ENCODE data around the gene UBXN6.

UBXN6 gene

DNA sequence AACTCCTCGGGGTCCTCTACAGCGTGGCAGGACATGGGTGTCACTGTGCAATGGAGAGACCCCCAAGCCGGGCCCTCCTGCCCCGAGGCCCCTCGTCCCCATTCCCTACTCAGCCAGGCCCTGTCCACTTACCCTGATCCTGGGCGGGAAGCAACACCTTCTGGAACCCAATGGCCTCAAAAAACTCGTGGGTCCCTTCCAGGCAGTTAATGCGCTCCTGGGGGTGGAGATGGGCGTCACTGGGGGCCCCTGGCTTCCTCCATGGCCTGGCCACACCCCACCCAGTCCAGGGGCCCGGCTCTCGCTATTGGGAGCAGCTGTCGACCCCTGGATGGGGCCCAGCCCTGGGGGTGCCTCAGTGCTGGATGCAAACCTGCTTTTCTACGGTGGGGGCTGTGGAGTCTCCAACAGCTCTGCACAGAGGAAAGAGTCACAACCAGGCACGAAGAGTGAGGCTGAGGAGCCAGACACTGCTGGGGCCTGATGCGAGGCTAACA lies 10.8 kb downstream of the UBXN6 start:
- TF ChIP-seq RAD21 (IDR thresholded peaks at IDR 0.05; ENCODE audit: low read depth): no peak
- TF ChIP-seq CEBPB (IDR thresholded peaks at IDR 0.05): no peak
- no peak for TF ChIP-seq MAX (IDR thresholded peaks at IDR 0.05)
- no peak for TF ChIP-seq TAF1 (IDR thresholded peaks at IDR 0.05; ENCODE audit: low read depth)
- TF ChIP-seq EGR1 (IDR thresholded peaks at IDR 0.05): no peak
- no peak for TF ChIP-seq USF1 (IDR thresholded peaks at IDR 0.05)
- no peak for TF ChIP-seq TCF12 (IDR thresholded peaks at IDR 0.05; ENCODE audit: low read depth)
- no peak for TF ChIP-seq NFIC (IDR thresholded peaks at IDR 0.05)
- TF ChIP-seq FOXM1 (IDR thresholded peaks at IDR 0.05; ENCODE audit: borderline replicate concordance, low read depth): no peak
- TF ChIP-seq TEAD4 (IDR thresholded peaks at IDR 0.05): no peak
- no peak for TF ChIP-seq YY1 (IDR thresholded peaks at IDR 0.05; ENCODE audit: low read depth)
- TF ChIP-seq REST (IDR thresholded peaks at IDR 0.05; ENCODE audit: low read depth): no peak
- TF ChIP-seq CREB1 (IDR thresholded peaks at IDR 0.05; ENCODE audit: low read depth): no peak
- TF ChIP-seq ZBTB7A (IDR thresholded peaks at IDR 0.05; ENCODE audit: low read depth): no peak
- TF ChIP-seq EP300 (IDR thresholded peaks at IDR 0.05; ENCODE audit: borderline replicate concordance): no peak

GRCh38 chr19:4445963-4446703 lies 11.5 kb downstream of the UBXN6 start:
- TF ChIP-seq ZBTB7A (IDR thresholded peaks at IDR 0.05; ENCODE audit: low read depth): no peak
- TF ChIP-seq EP300 (IDR thresholded peaks at IDR 0.05; ENCODE audit: borderline replicate concordance): no peak
- no peak for TF ChIP-seq MAX (IDR thresholded peaks at IDR 0.05)
- no peak for TF ChIP-seq TAF1 (IDR thresholded peaks at IDR 0.05; ENCODE audit: low read depth)
- TF ChIP-seq NFIC (IDR thresholded peaks at IDR 0.05): no peak
- TF ChIP-seq TCF12 (IDR thresholded peaks at IDR 0.05; ENCODE audit: low read depth): no peak
- TF ChIP-seq YY1 (IDR thresholded peaks at IDR 0.05; ENCODE audit: low read depth): no peak
- TF ChIP-seq CREB1 (IDR thresholded peaks at IDR 0.05; ENCODE audit: low read depth): no peak
- TF ChIP-seq EGR1 (IDR thresholded peaks at IDR 0.05): no peak
- no peak for TF ChIP-seq RAD21 (IDR thresholded peaks at IDR 0.05; ENCODE audit: low read depth)
- no peak for TF ChIP-seq TEAD4 (IDR thresholded peaks at IDR 0.05)
- TF ChIP-seq REST (IDR thresholded peaks at IDR 0.05; ENCODE audit: low read depth): no peak
- no peak for TF ChIP-seq FOXM1 (IDR thresholded peaks at IDR 0.05; ENCODE audit: borderline replicate concordance, low read depth)
- TF ChIP-seq USF1 (IDR thresholded peaks at IDR 0.05): no peak

DNA sequence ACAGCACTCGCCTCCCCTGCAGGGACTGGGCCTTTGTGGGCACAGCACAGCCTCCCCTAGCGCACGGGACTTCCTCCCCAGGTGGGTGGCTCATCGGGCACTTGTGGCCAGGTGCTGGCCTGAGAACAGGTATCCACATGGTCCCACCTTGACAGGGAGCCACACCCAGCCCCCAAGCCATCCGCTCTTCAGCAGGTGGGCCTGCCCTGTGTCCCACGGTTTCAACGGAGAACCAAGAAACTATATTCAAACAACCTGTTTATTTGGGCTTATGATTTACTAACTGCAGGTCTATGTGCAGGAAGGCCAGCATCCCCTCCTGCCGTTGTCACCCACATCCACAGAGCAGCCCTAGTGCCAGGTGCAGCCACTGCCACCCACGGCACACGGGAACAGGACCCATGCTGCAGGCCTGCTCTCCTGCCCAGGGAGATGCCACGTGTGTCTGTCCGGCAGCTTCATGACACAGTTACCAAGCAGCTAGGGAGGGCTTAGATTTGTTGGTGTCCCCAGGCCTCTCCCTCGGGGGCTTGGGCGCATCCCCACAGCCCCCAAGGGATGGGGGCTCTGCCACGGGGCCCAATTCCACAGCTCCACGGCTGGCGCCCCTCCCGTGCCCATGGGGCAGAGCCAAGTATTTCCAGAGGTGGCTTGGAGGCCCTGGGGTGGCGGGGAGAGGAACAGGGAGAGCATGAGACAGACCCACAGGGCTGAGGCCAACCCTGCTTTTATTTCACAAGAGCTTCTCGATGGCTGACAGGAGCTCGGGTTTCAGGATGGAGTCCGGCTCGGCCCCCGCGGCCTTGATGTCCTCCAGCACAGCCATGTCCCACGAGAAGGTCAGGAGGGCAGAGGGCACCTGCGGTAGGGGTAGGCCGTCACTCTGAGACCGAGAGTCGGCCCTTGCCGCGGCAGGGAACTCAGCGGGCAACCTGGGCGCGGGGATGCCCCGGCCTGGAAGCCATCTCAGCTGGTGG lies 12.5 kb downstream of the UBXN6 start:
- no peak for TF ChIP-seq FOXM1 (IDR thresholded peaks at IDR 0.05; ENCODE audit: borderline replicate concordance, low read depth)
- TF ChIP-seq REST (IDR thresholded peaks at IDR 0.05; ENCODE audit: low read depth): no peak
- TF ChIP-seq TCF12 (IDR thresholded peaks at IDR 0.05; ENCODE audit: low read depth): no peak
- TF ChIP-seq CREB1 (IDR thresholded peaks at IDR 0.05; ENCODE audit: low read depth): no peak
- no peak for TF ChIP-seq ZBTB7A (IDR thresholded peaks at IDR 0.05; ENCODE audit: low read depth)
- no peak for TF ChIP-seq MAX (IDR thresholded peaks at IDR 0.05)
- no peak for TF ChIP-seq USF1 (IDR thresholded peaks at IDR 0.05)
- TF ChIP-seq TEAD4 (IDR thresholded peaks at IDR 0.05): no peak
- no peak for TF ChIP-seq RAD21 (IDR thresholded peaks at IDR 0.05; ENCODE audit: low read depth)
- TF ChIP-seq NFIC (IDR thresholded peaks at IDR 0.05): no peak
- TF ChIP-seq YY1 (IDR thresholded peaks at IDR 0.05; ENCODE audit: low read depth): no peak
- no peak for TF ChIP-seq EP300 (IDR thresholded peaks at IDR 0.05; ENCODE audit: borderline replicate concordance)
- TF ChIP-seq TAF1 (IDR thresholded peaks at IDR 0.05; ENCODE audit: low read depth): no peak
- TF ChIP-seq CEBPB (IDR thresholded peaks at IDR 0.05): no peak
- no peak for TF ChIP-seq EGR1 (IDR thresholded peaks at IDR 0.05)
